GM18861 (cell line): ENCODE data around the gene KLK7.

ENCODE experiments used
- ATAC-seq: cut with Tn5 transposase; IDR thresholded peaks from one replicate; pipeline ENCODE4 v1.9.1; 2021; ENCODE audit not compliant: unreplicated experiment

KLK7 gene

DNA sequence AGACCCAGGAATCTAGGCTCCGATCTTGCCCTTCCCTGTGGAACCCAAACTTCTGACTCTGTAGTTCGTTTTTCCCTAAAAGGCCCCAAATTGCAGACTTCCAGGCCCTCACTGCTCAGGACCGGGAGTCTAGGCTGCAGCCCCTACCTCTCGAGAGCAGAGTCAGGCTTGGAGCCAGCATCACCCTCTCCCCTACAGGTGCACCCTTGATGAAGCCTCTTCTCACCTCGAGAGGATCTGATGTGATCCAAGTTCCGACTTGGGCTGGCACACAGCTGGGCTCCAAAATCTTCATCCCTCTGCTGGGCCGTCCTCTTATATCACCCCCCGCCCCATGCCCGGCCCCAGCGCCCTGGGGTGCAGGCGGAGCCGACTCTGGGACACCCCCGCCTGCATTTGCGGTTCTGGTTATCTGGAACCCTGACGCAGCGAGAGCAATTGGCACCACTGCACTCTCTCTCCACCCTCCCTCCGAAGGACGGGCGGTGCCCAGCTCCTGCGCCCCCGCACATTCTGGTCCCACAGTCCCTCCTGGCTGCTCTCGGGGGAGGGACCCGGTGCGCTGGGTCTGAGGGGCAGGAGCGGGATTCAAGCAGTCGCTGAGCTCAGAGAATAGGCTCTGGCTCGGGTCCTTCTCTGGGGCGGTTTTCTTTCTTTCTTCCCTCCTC lies at the start of gene KLK7:
Gene KLK7 (minus strand): TSS at position 293 of the 668 bp plus-strand sequence. CDS start 1,518 bp downstream, outside the sequence.
- ATAC-seq, result no peak

DNA sequence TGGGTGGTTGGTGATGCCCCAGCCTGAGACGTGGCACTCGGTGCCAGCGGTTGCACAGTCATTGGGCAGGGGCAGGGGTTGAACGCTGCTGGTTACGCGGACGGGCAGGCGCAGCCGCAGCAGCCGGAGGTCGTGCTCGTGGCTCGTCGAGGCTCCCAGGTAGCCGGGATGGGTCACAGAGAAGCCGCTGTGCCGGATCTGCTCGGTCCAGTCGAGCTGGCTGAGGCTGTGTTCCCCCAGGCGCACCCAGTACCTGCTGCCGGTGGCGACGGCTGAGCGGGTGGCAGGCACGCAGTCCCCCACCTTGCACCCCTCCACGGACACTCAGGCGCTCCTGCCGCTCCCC lies 48.1 kb upstream of the KLK7 start:
- no peak for ATAC-seq

DNA sequence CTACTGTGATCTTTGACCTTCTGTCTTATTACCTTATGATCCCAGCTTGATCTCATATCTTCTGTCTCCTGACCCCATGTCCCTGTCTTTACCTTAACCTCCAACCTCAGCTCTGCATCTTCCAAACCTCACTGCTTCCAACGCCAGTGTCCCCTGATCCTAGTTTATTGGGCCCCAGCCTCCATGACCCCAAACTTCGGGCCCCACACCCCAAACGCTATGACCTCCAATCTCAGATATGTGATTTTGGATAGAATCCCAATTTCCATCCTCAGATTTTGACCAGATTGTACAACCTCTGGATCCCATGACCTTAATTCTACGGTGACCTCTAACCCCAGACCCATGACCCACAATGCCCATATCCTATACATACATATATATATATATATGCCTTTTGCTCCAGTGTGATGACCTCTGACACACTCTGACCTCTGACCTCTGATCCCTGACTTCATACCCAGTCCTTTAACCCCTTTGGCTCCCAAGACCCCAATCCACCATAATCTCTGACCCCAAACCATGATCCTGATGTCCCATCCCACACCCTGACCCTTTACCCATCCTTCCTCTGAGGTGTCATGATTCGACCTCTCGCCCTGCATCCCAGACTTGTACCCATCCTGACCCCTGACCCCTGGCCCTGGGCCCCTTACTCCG lies 47.6 kb upstream of the KLK7 start:
- ATAC-seq, result no peak

DNA sequence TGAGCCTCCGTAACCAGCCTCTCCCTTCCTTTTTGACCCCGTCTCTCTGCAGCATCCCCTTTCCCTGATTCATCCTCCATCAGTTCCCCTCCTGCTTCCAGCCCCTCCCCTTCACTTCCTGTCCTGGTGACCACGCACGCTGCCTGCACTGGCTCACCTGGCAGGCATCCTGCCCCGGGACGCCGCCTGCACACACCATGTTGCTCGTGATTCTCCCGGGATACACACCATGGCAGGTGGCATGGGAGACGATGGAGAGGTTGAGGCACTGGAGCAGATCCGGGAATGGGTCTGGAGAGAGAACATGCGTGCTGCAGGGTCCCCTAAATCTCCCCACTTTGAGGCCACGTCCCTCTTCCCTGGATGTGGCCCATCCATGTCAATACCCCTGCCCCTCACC lies 46.9 kb upstream of the KLK7 start:
- ATAC-seq, result no peak

DNA sequence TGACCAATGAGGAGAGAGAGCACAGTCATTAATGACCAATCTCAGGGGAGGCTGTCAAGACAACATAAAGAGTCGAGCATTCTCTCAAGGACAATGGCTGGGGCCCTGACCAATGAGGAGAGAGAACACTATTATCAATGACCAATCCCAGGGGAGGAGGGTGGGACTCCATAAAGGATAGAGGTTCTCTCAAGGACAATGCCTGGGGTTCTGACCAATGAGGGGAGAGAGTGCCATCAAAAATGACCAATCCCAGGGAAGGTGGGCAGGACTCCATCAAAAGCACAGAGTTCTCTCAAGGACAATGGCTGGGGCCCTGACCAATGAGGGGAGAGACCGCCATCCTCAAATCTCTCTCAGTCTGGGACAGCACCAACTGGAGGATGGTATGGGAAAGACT lies 46.0 kb upstream of the KLK7 start:
- no peak for ATAC-seq

DNA sequence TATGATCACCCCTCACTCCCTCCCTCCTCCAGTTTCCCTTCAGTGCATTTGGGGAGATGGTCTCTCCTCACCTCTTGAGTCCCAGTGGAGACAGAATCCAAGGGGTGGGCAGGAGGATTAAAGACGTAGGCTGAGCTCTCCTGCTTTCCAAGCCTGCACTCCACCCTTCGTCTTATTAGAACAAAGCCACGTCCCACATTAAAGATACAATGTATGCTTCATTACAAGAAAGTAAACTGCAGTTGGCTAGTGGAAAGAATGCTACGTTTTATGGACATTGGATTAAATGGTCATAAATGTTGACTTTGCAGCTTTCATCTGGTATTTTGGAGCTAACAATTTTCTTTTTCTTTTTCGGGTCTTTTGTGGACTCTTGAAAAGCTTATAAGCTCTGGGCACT lies 44.2 kb upstream of the KLK7 start:
- ATAC-seq, result no peak

DNA sequence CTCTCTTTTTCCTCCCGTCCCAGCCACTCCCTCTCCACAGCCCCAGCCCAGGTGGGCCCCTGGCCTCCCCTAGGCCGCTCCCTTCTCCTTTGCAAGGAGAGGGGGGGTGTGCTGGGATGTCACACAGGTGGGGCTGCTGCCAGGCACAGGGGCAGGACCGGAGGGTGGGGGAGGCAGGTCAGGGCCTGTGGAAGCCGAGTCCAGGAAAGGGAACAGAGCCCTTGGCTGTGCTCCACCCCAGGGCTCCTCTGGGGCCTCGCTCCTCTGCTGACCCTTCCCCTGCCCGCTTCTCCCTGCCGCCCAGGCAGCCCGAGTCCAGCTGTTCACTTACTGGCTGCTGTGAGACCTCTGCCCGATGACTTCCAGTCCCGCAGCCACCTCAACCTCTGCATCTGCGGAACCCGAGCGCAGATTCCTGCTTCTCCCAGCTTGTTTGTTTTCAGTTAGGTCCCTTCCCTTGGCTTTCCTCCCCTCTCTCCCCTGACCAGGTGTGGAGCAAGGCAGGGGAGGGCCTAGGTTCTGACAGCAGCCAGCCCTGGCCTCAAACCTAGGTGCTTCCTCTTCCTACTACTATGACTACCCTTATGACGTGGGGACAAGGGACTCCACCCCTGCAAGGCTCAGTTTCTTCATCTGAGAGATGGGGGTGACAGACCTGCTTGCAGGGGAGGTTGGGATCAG lies 43.5 kb upstream of the KLK7 start:
- no peak for ATAC-seq

DNA sequence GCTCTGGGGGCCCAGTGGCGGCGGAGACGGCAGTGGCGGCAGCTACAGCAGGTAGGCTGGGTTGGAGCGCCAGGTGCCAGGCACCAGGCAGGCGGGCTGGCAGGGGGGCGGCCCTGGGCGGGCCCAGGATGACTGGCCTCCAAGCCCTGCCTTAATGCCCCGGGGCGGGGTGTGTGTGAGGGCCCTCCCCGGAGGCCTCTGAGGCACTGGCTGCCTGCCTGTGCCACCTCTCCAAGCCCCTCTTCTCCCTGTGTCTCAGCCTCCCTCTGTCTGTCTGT lies 42.8 kb upstream of the KLK7 start, which contains the start of gene KLK11:
Gene KLK11 (minus strand): TSS at position 63 of the 278 bp plus-strand sequence. CDS start 985 bp downstream, outside the sequence.
- no peak for ATAC-seq

DNA sequence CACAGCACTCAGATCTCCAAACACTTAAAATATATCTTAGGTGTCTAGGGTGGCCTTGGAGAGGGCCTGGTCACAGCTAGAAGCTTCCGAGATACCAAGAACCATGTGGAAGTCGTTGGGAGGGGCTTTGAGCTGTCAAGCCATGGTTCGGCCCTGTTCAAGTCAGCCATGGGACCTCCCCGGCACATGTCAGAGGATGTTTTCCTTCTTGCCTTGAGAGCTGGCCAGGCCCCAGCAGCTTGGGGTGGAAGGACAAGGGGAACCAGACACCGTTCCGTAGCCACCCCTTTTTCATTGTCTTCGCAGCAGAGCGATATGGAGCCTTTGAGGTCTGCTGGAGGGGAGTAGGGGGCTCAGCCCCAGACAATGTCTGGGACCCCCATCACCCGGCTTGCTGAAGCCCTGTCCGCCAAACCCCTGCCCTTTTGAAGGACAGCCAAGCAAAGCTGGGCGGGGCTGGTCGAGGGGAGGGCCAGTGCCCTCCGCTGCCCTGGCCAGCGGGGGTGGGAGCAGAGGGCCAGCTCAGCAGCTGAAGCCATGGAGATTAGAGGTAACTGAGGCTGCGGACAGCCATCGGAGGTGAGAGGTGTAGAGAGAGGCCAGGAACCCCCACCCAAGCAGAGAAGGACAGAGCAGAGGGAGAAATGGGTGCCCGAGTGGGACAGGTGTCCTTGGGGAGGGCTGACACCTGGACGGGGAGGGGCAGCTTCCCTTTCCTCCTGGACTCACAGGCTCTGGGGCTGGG lies 42.3 kb upstream of the KLK7 start:
- ATAC-seq, result no peak

DNA sequence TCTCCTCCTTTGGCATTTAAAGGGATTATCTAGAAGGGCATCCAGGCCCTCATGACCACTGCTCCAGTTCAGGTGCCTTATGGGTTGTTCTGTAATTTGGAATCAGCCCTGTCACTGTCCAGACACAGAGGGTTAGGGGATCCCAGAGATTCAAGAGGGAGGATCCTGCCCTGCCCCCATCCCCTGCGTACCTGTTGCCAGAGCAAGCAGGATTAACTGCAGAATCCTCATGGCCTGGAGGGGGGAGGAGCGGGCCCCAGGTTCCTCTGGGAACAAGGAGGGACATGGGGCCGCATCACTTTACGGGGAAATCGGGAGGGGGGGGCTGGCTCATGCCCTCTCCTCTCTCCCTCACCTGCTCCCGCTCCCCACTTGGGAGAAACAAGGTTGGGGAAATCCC lies 41.7 kb upstream of the KLK7 start:
- ATAC-seq, result no peak

DNA sequence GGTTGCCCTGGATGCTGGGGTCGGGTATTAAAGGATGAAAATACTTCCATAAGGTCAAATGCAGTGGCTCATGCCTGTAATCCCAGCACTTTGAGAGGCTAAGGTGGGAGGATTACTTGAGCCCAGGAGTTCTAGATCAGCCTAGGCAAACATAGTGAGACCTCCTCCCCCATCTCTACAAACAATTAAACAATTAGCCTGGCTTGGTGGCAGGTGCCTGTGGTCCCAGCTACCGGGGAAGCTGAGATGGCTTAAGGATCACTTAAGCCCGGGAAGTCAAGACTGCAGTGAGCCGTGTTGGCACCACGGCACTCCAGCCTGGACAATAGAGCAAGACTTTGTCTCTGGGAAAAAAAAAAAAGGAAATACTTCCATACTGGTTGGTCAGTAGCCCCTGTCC lies 41.2 kb upstream of the KLK7 start:
- ATAC-seq, result no peak

DNA sequence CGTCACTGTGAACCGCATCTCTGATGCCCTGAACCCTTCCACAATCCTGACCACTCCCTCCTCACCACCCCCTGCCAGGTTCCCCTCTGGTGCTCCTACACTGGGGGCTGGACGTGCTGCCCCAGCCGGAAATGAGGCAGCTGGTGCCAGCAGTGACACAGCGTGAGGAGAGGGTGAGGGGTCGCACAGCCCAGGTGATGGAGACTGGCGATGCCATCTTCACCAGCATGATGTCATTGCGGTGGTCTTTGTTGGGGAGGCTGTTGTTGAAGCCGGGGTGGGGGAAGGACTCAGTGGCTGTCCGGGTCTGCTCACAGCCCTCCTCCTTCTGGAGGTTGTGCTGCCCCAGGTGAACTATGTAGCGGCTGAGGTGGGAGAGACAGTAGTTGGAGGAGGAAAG lies 40.2 kb upstream of the KLK7 start:
- ATAC-seq, result no peak

DNA sequence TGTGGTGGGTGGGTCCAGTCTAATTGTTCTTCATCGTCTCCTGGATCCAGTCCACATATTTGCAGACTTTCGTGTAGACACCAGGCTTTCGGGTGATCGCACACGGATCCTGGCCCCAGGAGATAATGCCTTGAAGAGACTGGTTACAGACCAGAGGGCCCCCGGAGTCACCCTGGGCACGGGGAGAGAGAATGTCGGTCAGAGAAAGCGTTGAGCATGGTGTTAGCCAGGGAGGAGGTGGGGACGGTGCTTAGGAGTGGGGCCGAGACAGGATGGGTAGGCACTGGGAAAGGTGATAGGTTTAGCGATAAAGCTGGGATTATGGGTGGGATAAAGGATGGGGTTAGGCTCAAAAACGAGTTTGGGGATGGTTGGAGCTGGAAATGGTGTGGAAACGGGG lies 38.8 kb upstream of the KLK7 start:
- ATAC-seq, result no peak

DNA sequence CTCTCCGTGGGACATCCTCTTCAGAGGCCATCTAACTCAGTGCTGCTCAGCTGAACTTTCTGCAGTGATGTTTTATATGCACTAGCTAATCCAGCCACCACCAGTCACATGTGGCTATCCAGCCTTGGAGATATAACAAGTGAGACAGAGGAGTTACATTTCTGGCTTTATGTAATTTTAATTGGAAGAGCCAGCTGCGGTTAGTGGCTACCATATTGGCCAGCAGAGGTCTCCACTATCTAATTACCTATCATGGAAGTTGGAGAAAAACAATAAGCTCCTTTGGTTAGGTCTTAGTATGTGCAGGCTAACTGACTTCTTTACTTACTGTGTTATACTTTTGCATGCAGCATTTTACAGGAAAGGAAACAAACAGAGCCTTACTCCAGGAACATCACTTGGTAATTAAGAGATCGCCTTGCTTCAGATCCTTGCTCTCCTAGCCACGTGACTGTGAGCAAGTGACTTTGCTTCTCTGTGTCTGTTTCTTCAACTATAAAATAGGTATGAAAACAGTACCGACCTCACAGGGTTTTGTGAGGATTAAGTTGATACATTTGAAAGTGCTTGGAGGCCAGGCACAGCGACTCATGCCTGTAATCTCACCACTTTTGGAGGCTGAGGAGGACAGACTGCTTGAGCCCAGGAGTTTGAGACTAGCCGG lies 37.4 kb upstream of the KLK7 start:
- ATAC-seq, result no peak

DNA sequence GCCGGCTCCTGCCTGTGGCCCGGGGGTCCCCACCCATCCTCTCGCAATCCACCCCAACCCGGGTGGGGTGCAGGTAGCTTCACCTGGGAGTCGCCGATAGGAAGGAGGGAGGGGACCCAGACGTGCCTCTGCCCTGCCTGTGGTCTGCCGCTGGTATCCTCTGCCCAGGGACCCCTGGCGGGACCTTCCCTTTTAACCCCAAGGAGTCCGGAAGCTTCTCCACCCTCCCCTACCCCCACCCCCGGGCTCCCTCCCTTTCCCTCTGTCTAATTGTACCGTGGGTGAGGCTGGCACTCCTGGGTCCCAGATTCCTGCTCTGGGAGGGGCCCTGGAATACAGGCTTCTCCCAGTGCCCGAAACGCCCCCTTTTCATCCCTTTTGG lies 35.8 kb upstream of the KLK7 start, which contains the start of gene KLK10:
Gene KLK10 (minus strand): TSS at position 166 of the 382 bp plus-strand sequence. CDS start 579 bp downstream, outside the sequence.
- ATAC-seq, result no peak

DNA sequence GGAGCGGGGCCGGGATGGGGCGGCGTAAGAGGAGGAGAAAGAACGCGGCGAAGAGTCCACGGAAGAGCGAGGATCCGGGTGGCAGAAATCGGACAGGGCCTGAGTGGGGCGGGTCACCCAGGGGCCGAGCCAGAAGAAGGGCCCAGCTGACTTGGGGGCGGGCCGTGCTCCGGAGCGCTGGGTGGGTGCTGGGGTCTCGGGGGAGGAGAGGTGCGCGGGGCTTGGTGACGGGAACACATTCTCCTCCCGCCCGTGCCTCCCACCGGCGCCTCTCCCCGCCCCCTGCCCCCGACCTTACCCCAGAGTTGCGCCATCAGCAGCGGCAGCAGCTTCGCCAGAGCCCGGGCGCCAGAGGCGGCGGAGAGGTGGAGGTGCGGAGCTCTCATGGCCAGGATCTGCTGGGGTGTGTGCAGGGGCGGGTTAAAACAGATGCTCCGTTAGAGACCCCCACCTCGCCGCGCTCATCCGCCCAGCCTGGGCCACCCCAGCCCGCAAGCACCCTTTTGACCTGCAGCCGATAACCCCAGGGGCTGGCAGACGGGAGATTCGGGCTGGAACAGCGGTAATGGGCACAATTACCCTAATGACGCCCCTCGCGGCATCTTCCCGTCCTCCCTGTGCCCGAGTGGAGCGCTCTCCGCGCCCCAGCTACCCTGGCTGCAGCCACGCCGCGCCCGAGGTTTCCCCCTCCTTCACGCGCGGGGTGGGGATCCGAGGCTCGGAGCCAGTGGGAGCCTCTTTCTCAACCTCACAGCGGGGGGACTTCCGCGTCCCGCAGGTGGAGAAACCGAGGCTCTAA lies 35.2 kb upstream of the KLK7 start:
- no peak for ATAC-seq

DNA sequence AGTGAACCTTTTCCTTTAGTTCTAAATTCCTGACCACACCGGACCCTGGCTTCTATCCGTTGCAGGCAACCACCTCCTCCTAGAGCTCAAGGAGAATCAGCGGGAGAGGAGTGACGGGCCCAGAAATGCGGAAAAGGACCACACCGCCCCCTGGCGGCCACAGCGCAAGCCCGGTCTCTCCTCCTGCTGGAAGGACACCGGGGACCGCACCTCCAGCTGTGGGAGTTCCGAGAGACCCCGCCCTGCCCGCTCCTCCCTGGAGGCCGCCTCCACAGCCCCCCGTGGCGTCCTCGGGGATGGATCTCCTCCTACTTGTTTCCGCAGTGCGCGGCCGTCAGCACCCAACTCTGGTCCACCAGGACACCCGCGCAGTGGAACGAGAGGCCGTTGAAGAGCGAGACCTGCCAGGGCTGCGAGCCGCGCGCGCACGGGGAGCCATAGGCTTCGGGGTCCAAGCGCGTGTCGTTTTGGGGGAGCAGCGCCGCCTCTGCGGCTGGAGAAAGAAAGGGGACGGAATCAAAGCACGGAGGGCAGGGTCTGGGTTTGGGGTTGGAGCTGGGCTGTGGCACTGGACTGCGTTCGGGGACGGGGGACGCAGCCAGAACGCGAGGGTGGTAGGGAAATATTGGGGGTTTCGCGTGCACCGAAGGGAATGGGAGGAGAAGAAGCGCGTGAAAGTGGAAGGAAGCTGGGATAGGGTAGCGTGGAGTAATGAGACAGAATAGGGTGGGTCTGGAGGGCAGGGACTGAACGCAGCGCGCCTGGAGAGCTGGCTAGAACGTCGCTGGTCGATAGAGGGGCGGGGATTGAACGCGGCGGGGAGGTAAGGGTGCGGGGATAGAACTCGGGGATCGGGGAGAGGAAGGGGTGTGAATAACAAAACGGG lies 33.3 kb upstream of the KLK7 start:
- ATAC-seq, result no peak

DNA sequence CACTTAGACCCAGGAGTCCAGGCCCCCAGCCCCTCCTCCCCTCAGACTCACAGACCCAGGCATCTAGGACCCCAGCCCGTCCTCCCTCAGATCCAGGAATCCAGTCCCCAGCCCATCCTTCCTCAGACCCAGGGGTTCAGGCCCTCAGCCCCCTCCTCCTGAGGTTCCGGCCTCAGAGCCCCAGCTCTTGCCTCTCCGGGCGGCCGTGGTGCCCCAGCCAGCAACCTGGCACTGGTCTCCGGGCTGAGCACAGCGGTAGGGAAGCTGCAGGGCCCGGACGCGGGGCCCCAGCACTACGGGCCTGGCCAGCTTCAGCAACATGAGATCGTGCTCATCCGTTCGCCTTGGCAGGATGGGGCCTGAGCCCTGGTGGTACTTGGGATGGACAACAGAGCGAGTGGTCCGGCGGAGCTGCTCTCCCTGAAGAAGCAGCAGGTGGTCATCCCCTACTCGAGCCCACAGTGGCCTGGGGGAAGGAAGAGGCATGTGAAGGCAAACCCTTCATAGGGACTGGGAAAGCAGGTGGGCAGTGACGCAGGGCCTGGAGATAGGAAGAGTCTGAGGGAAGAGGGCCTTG lies 32.1 kb upstream of the KLK7 start:
- ATAC-seq, result no peak

DNA sequence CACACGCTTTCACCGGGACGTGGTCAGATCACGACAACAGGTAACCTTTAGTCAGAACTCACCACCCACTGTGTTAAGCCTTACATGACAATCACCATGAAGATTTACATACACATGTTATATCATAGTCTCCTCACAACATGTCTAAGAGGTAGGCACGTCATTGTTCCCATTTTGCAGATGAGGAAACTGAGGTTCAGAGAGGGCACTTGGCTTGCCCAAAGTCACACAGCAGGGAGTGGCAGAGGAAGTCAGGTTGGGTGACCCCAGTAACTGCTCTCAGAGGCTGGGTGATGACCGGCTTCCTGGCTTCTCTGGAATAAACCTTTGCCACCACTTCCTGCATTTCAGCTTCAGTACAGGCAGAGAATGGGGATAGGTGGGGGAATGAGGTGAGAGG lies 30.5 kb upstream of the KLK7 start:
- ATAC-seq, result no peak
